NCI-H526 treated with DMSO at 0.1 percent for 48 hours (cell line): ENCODE results near the gene PCSK6.

ENCODE experiments used
- DNase-seq: peaks from one replicate; lab custom pipeline; 2025; lab: John Stamatoyannopoulos, UW

The PCSK6 gene

GRCh38 chr15:101522621-101523559 is 33.4 kb upstream of the PCSK6 start:
- DNase-seq: no peak

- DNase-seq: no peak
Observed at GRCh38 chr15:101522091-101522490, 32.6 kb upstream of the PCSK6 start.

- no peak for DNase-seq
Observed at GRCh38 chr15:101521591-101521990, 32.1 kb upstream of the PCSK6 start.

GRCh38 chr15:101521069-101521468 is 31.6 kb upstream of the PCSK6 start:
- no peak for DNase-seq

- no peak for DNase-seq
Observed at GRCh38 chr15:101520395-101520794, 30.9 kb upstream of the PCSK6 start.

GRCh38 chr15:101517504-101517903 is 28.0 kb upstream of the PCSK6 start:
- no peak for DNase-seq

- DNase-seq: no peak
Observed at GRCh38 chr15:101514318-101514717, 24.8 kb upstream of the PCSK6 start.

- DNase-seq: no peak
Observed at GRCh38 chr15:101511717-101512116, 22.2 kb upstream of the PCSK6 start.

- no peak for DNase-seq
Observed at GRCh38 chr15:101510212-101511197, 21.0 kb upstream of the PCSK6 start.

GRCh38 chr15:101509279-101509678 is 19.8 kb upstream of the PCSK6 start:
- no peak for DNase-seq

GRCh38 chr15:101506491-101506890 is 17.0 kb upstream of the PCSK6 start:
- no peak for DNase-seq

GRCh38 chr15:101505610-101506337 is 16.3 kb upstream of the PCSK6 start:
- no peak for DNase-seq

GRCh38 chr15:101504866-101505609 is 15.5 kb upstream of the PCSK6 start:
- no peak for DNase-seq

GRCh38 chr15:101504373-101504772 is 14.9 kb upstream of the PCSK6 start:
- DNase-seq: no peak

GRCh38 chr15:101503296-101503599 is 13.7 kb upstream of the PCSK6 start:
- DNase-seq: no peak

GRCh38 chr15:101502572-101503295 is 13.2 kb upstream of the PCSK6 start:
- DNase-seq: no peak

- DNase-seq: peak; percentile 16
Observed at GRCh38 chr15:101501703-101502373, 12.3 kb upstream of the PCSK6 start.

- DNase-seq: no peak
Observed at GRCh38 chr15:101500865-101501551, 11.5 kb upstream of the PCSK6 start.

GRCh38 chr15:101499863-101500713 is 10.6 kb upstream of the PCSK6 start:
- DNase-seq: no peak
